ENCODE measurements around the gene CTPS1. TPM values are rescaled to one million over a fixed set of nuclear protein-coding genes. Genes with fewer than 3 reads are reported as not detected.

Gene CTPS1
- polyA plus RNA-seq, 1 donor from 2014 or later = 76.1 TPM

- no peak overlapping the region for H2AFZ ChIP-seq (ENCODE audit: low read depth, low read length)
- peaks cover 6% of the 10 kb centered on the region for H3F3A ChIP-seq (ENCODE audit: insufficient read depth, low read length, poor library complexity, severe bottlenecking)
- H3K79me2 ChIP-seq (replicated peaks; ENCODE audit: insufficient read depth, low read length) = peaks cover 29% of the 10 kb centered on the region
- no peak overlapping the region for H3K4me3 ChIP-seq (ENCODE audit: low read length)
- TF ChIP-seq MXI1 (conservative IDR thresholded peaks at IDR 0.05; ENCODE audit: poor library complexity, severe bottlenecking) (no peak), EP300 (conservative IDR thresholded peaks at IDR 0.05; ENCODE audit: poor library complexity, severe bottlenecking) (no peak), POLR2AphosphoS5 (IDR thresholded peaks at IDR 0.05) (no peak), CTCF (IDR thresholded peaks at IDR 0.05; ENCODE audit: poor library complexity, severe bottlenecking) (no peak), TAF1 (IDR thresholded peaks at IDR 0.05; ENCODE audit: low read depth) (no peak), SMC3 (conservative IDR thresholded peaks at IDR 0.05; ENCODE audit: poor library complexity) (no peak), REST (IDR thresholded peaks at IDR 0.05; ENCODE audit: borderline replicate concordance) (no peak), EZH2 (IDR thresholded peaks at IDR 0.05; ENCODE audit: borderline replicate concordance, insufficient read depth, low read length, poor library complexity, severe bottlenecking) (no peak), RAD21 (conservative IDR thresholded peaks at IDR 0.05) (no peak)
- no peak overlapping the region for H3K9ac ChIP-seq (ENCODE audit: low read length)
- H3K36me3 ChIP-seq (ENCODE audit: insufficient read depth, low read length) = peaks cover 13% of the 10 kb centered on the region
- no peaks in the 10 kb centered on the region for H3K9me2 ChIP-seq (ENCODE audit: insufficient read depth, low read length)
- H4K20me1 ChIP-seq (ENCODE audit: insufficient read depth) = no peaks in the 10 kb centered on the region
- H3K27me3 ChIP-seq (ENCODE audit: insufficient read depth, low read depth, low read length) = no peaks in the 10 kb centered on the region
- no peak overlapping the region for H3K27ac ChIP-seq (ENCODE audit: low read length)
- no peak overlapping the region for H3K4me2 ChIP-seq (ENCODE audit: low read length)
- no peaks in the 10 kb centered on the region for H3K9me3 ChIP-seq (ENCODE audit: low read length)
These were observed 5.7 kb downstream of the CTPS1 start for GRCh38 chr1:40985161-40985560.

GRCh38 chr1:40985875-40986274 is 6.4 kb downstream of the CTPS1 start:
- no peak overlapping the region for H3K27ac ChIP-seq (ENCODE audit: low read length)
- TF ChIP-seq EP300 (conservative IDR thresholded peaks at IDR 0.05; ENCODE audit: poor library complexity, severe bottlenecking) = no peak
- TF ChIP-seq TAF1 (IDR thresholded peaks at IDR 0.05; ENCODE audit: low read depth) = no peak
- TF ChIP-seq MXI1 (conservative IDR thresholded peaks at IDR 0.05; ENCODE audit: poor library complexity, severe bottlenecking) = no peak
- no peak for TF ChIP-seq RAD21 (conservative IDR thresholded peaks at IDR 0.05)
- H3K9ac ChIP-seq (ENCODE audit: low read length) = no peak overlapping the region
- H3K9me2 ChIP-seq (ENCODE audit: insufficient read depth, low read length) = no peaks in the 10 kb centered on the region
- no peaks in the 10 kb centered on the region for H4K20me1 ChIP-seq (ENCODE audit: insufficient read depth)
- peaks cover 25% of the 10 kb centered on the region for H3K79me2 ChIP-seq (replicated peaks; ENCODE audit: insufficient read depth, low read length)
- H3K36me3 ChIP-seq (ENCODE audit: insufficient read depth, low read length) = peaks cover 13% of the 10 kb centered on the region
- H3K4me2 ChIP-seq (ENCODE audit: low read length) = no peak overlapping the region
- H2AFZ ChIP-seq (ENCODE audit: low read depth, low read length) = no peak overlapping the region
- H3F3A ChIP-seq (ENCODE audit: insufficient read depth, low read length, poor library complexity, severe bottlenecking) = peaks cover 3% of the 10 kb centered on the region
- H3K9me3 ChIP-seq (ENCODE audit: low read length) = no peaks in the 10 kb centered on the region
- H3K27me3 ChIP-seq (ENCODE audit: insufficient read depth, low read depth, low read length) = no peaks in the 10 kb centered on the region
- no peak overlapping the region for H3K4me3 ChIP-seq (ENCODE audit: low read length)
